Endodermal cell (in vitro differentiated cells): ENCODE measurements around the gene PSMC3. TPM values are rescaled to one million over a fixed set of nuclear protein-coding genes. Genes with fewer than 3 reads are reported as not detected.
A peak's percentile ranks its signal among the peaks of the same experiment; 100 is the strongest.

ENCODE experiments used
- DNase-seq: peaks from one replicate; pipeline ENCODE4 v3.0.0-alpha.2; 2017
- H3K27ac ChIP-seq: 2 replicates; pipeline ENCODE4 v1.5.1; 2013; ENCODE audit warnings: mild to moderate bottlenecking, low read depth, low read length, moderate library complexity
- H3K27me3 ChIP-seq: 2 replicates; pipeline ENCODE4 v1.6.1; 2013; ENCODE audit warnings: mild to moderate bottlenecking, low read length, moderate library complexity; ENCODE audit not compliant: insufficient read depth, control insufficient read depth, poor library complexity, severe bottlenecking
- H3K36me3 ChIP-seq: 2 replicates; pipeline ENCODE4 v1.7.0; 2013; ENCODE audit warnings: mild to moderate bottlenecking, low read length, moderate library complexity; ENCODE audit not compliant: control insufficient read depth, insufficient read depth
- H3K4me1 ChIP-seq: one replicate; pipeline ENCODE4 v1.7.0; 2013; ENCODE audit warnings: low read length; ENCODE audit not compliant: control insufficient read depth, insufficient read depth
- H3K4me3 ChIP-seq: 2 replicates; pipeline ENCODE4 v1.5.1; 2013; ENCODE audit warnings: mild to moderate bottlenecking, low read length, moderate library complexity
- H3K9ac ChIP-seq: 2 replicates; pipeline ENCODE4 v1.6.1; 2013; ENCODE audit warnings: mild to moderate bottlenecking, low read length, moderate library complexity; ENCODE audit not compliant: poor library complexity, severe bottlenecking; ENCODE audit errors: extremely low read depth
- H3K9me3 ChIP-seq: 2 replicates; pipeline ENCODE4 v1.6.1; 2013; ENCODE audit warnings: mild to moderate bottlenecking, low read length, moderate library complexity; ENCODE audit not compliant: control insufficient read depth
- H3K27ac Mint-ChIP-seq: 2 replicates; pipeline ENCODE4 v1.8.0; 2020; ENCODE audit warnings: mixed read lengths
- H3K27me3 Mint-ChIP-seq: 2 replicates; pipeline ENCODE4 v1.8.0; 2021; ENCODE audit warnings: mild to moderate bottlenecking, mixed read lengths; ENCODE audit not compliant: insufficient read depth
- H3K36me3 Mint-ChIP-seq: 2 replicates; pipeline ENCODE4 v1.8.0; 2020; ENCODE audit warnings: low read depth, mixed read lengths
- H3K4me1 Mint-ChIP-seq: 2 replicates; pipeline ENCODE4 v1.8.0; 2020; ENCODE audit warnings: mixed read lengths
- H3K4me3 Mint-ChIP-seq: 2 replicates; pipeline ENCODE4 v1.8.0; 2020; ENCODE audit warnings: mild to moderate bottlenecking, moderate library complexity, mixed read lengths
- H3K9me3 Mint-ChIP-seq: 2 replicates; pipeline ENCODE4 v1.8.0; 2020; ENCODE audit warnings: mild to moderate bottlenecking, mixed read lengths
- WGBS, 2 experiments: methylation state at CpG; one replicate each; pipeline versions ENCODE4 v1.1.5 to v1.1.7; 2013; ENCODE audit warnings: missing lambda C conversion rate in 2 of 2, mixed read lengths in 1 of 2; ENCODE audit not compliant: insufficient coverage in 1 of 2, insufficient read length in 1 of 2; 5-methylcytosine and 5-hydroxymethylcytosine counted together
- total RNA-seq, 2 donors: library from RNA; stranded (reverse); fragmentation: NEBNext Ultra II Directional in 1 of 2; extraction: Animal tissue kit (Norgen Biotek cat#: 25700) in 1 of 2; gene quantifications; 2 replicates in 1 of 2; 3 replicates in 1 of 2; pipeline ENCODE4 v1.2.1, GENCODE V29; 2021
- TF ChIP-seq, protein P1 (sequence below): fragments of 200-600 bp; sonication (generic); conservative IDR thresholded peaks from 2 replicates; pipeline ENCODE4 v1.5.0; 2021; ENCODE audit warnings: antibody characterized with exemption, mild to moderate bottlenecking

PSMC3 gene
- total RNA-seq, 2 donors from 2014 or later: 152 to 175 TPM

DNA sequence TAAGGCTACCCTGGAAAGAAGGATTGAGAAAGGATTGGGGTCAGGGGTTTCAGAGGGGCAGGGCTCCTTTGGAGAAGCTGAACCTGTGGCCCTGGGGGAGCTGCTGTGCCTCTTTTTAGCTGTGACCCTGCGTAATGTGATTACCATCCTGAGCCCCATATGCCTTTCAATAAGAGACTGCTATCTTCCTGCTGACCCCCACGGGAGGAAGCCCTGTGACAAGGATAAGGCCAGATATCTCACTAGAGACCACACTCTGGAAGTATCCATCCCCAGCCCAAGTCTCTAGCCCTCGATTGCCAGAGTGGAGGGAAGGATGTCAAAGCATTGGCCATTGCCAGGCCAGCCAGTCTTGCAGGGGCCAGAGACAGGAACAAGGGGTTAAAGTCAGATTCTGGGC lies 22.7 kb downstream of the PSMC3 start:
- H3K4me1 Mint-ChIP-seq: peaks cover 30% of the 10 kb centered on the region
- Histone ChIP-seq H3K27ac (no peak overlapping the region), H3K36me3 (no peaks in the 10 kb centered on the region), H3K9ac (no peak overlapping the region), H3K27me3 (no peaks in the 10 kb centered on the region), H3K9me3 (no peaks in the 10 kb centered on the region), H3K4me1 (peaks cover 2% of the 10 kb centered on the region), H3K4me3 (no peak overlapping the region)
- H3K27ac Mint-ChIP-seq: peak overlapping the region; percentile 26
- H3K36me3 Mint-ChIP-seq: no peaks in the 10 kb centered on the region
- WGBS, 2 experiments: 85 to 89% methylated on average over 3 of the region's 3 CpGs
- TF ChIP-seq, protein P1, sequence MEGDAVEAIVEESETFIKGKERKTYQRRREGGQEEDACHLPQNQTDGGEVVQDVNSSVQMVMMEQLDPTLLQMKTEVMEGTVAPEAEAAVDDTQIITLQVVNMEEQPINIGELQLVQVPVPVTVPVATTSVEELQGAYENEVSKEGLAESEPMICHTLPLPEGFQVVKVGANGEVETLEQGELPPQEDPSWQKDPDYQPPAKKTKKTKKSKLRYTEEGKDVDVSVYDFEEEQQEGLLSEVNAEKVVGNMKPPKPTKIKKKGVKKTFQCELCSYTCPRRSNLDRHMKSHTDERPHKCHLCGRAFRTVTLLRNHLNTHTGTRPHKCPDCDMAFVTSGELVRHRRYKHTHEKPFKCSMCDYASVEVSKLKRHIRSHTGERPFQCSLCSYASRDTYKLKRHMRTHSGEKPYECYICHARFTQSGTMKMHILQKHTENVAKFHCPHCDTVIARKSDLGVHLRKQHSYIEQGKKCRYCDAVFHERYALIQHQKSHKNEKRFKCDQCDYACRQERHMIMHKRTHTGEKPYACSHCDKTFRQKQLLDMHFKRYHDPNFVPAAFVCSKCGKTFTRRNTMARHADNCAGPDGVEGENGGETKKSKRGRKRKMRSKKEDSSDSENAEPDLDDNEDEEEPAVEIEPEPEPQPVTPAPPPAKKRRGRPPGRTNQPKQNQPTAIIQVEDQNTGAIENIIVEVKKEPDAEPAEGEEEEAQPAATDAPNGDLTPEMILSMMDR: no peak
- H3K9me3 Mint-ChIP-seq: no peaks in the 10 kb centered on the region
- DNase-seq: peak; percentile 38
- no peak overlapping the region for H3K4me3 Mint-ChIP-seq
- H3K27me3 Mint-ChIP-seq: no peaks in the 10 kb centered on the region

DNA sequence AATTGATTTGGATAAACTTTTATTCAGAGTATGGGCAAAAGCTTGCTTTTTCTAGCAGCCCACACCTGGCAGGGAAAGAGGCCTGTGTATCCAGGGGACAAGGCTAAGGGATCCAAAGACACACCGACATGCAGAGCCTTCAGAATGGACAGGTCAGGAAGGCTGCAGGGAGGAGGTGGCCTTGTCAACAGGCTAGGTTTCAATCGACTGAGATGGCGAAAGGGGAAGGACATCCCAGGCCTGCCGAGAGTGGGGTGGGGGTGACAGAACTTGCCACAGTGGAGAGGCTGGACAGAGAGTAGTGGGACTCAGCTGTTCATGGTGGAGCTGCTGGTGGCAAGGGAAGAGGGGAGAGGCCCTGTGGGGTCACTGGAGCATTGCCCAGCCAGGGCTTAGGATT lies 23.1 kb downstream of the PSMC3 start:
- TF ChIP-seq, protein P1: no peak
- no peaks in the 10 kb centered on the region for H3K27me3 ChIP-seq
- no peak overlapping the region for H3K9ac ChIP-seq
- WGBS, 2 experiments: 76 to 100% methylated on average over 3 to 4 of the region's 4 CpGs
- Mint-ChIP-seq H3K36me3 (no peaks in the 10 kb centered on the region), H3K9me3 (no peaks in the 10 kb centered on the region), H3K4me1 (peaks cover 34% of the 10 kb centered on the region), H3K27ac (peak overlapping the region; percentile 26), H3K27me3 (no peaks in the 10 kb centered on the region), H3K4me3 (no peak overlapping the region)
- no peak overlapping the region for H3K4me3 ChIP-seq
- H3K36me3 ChIP-seq: no peaks in the 10 kb centered on the region
- no peak overlapping the region for H3K27ac ChIP-seq
- peaks cover 2% of the 10 kb centered on the region for H3K4me1 ChIP-seq
- DNase-seq: peak; percentile 42
- H3K9me3 ChIP-seq: no peaks in the 10 kb centered on the region

DNA sequence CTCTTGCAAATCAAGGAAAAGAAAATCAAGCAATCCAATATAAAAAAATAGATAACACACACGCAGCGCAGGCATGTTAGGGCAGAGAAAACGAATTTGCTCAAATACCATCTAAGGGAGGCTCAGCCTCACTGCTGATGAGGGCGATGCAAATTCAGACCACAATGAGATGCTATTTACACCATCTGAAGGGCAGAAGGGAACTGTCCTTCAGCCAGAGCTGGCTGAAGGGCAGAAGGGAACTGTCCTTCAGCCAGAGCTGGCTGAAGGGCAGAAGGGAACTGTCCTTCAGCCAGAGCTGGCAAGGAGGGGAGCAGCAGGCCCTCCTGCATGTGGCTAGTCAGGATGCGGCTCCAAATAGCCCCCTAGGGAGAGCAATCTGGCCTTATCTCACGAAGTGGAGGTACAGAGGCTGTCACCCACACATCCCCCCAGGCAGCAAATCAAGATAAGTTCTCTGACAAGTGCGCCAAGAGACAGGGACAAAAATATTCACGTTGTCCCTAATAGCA lies 25.4 kb downstream of the PSMC3 start:
- no peaks in the 10 kb centered on the region for H3K36me3 ChIP-seq
- peak overlapping the region; percentile 63 for H3K4me3 ChIP-seq
- H3K27ac Mint-ChIP-seq: peak overlapping the region; percentile 71

More for the DNA sequence above, 25.4 kb downstream of the PSMC3 start:
- H3K9me3 Mint-ChIP-seq: no peaks in the 10 kb centered on the region
- H3K36me3 Mint-ChIP-seq: no peaks in the 10 kb centered on the region
- no peak overlapping the region for H3K27ac ChIP-seq
- H3K9ac ChIP-seq: no peak overlapping the region
- H3K4me1 ChIP-seq: no peaks in the 10 kb centered on the region
- H3K4me1 Mint-ChIP-seq: peaks cover 32% of the 10 kb centered on the region
- peak overlapping the region; percentile 50 for H3K4me3 Mint-ChIP-seq
- no peaks in the 10 kb centered on the region for H3K27me3 ChIP-seq
- 8 to 20% methylated on average over 5 to 7 of the region's 8 CpGs for WGBS, 2 experiments
- H3K9me3 ChIP-seq: no peaks in the 10 kb centered on the region
- TF ChIP-seq, protein P1: no peak
- DNase-seq: peak; percentile 67
- no peaks in the 10 kb centered on the region for H3K27me3 Mint-ChIP-seq
